Activated effector memory CD4-positive, alpha-beta T cell treated with anti-CD3 and anti-CD28 coated beads, Interleukin-2, amount 50 U/mL, for 16 hours (primary cell): ENCODE results near the gene KRT6C.
"Not testable (repeated sequence)": the region's sequence is repeated elsewhere in the genome, so short reads cannot be mapped to it uniquely, and the experiment has no call there.

Source experiments
- DNase-seq: peaks from one replicate; pipeline ENCODE4 v3.0.0-alpha.2; 2020

KRT6C gene

DNA sequence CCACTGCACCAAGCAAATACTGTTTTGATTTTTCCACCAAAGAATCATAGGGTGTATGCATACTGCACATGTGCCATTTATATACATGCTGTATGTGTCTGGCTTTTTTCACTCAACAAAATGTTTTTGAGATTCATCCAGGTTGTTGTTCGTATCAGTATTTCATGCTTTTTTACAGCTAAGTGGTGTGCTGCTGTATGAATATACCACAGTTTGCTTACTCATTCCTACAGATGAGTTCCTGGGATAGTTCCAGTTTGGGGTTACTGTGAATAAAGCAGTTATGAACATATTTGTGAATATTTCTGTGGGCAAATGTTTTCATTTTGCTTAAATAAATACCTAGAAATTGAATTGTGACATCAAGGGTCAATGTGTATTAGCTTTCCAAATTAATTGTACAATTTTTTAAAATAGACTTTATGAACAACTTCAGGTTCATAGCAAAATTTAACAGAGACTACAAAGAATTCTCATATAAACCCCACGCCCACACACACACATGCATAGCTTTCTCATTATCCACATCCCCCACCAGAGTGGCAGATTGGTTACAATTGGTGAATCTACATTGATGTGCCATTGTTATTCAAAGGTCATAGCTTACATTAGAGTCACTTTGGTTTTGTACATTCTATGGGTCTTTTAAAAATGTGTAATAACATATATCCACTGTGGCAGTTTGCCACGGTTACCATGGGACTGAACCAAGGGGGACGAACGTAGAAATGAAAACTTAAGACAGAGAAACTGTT, 26.4 kb upstream of the KRT6C start:
- DNase-seq = no peak

GRCh38 chr12:52498946-52499345, 25.3 kb upstream of the KRT6C start:
- DNase-seq = no peak

DNA sequence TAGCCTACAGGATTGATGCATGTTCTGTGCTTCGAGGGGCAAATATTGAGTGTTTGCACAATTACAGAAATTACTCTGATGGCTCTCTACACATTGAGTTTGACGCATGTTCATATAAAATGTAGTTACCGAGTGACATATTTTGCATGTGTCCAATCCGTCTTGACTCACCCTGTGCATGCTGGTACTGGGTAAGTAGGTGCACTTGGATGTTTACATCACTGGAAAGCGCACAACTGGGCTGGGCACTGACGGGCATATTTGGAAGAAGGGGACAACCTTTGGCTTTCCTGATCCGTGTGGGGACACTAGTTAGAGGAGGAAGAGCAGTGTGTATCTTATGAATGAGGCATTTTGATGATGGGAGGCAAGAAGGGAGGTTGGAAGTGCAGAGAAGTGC, 24.4 kb upstream of the KRT6C start:
- no peak for DNase-seq

DNA sequence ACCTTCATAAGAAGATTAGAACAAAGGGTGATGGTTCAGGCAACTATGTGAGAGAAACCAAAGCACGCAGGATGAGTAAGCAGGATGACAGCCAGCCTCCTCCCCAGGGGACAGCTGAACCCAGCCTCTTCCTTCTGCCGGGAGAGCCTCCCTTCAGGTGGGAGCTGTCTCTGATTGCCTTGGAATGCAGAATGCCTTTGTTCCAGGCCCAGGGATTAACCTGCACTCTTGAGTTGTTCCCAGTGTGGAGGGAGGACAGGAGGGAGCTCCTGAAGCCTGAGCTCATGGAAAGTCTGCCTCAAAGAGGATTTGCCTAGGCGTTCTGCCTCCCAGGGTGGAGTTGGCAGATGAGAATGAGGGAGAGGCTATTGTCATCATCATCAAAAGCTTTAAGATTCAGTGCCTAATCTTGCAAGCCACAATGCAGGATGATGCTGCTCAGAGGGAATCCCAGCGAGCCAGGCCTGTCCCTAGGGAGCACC, 23.0 kb upstream of the KRT6C start:
- DNase-seq = no peak

DNA sequence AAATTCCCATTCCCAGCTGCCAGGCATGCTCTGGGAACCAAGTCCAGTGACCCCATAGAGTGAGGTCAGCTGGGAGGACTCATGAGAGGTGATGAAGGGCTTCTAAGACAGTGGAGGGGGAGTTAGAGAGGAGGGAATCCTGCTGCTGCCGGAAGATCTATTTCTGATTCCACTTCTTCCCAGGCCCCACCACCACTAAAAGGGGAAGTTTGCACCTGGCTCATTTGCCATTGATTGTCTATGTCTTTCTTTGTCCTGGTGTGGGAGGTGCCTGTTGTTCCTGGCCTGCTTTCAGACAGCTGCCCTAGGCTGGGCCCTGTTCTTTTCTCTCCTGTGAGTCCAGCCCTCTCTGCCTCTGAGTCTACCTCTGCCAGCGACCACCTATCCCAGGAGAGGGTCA, 22.4 kb upstream of the KRT6C start:
- no peak for DNase-seq

GRCh38 chr12:52495389-52495788, 21.8 kb upstream of the KRT6C start:
- no peak for DNase-seq

GRCh38 chr12:52494518-52494917, 20.9 kb upstream of the KRT6C start:
- no peak for DNase-seq

DNA sequence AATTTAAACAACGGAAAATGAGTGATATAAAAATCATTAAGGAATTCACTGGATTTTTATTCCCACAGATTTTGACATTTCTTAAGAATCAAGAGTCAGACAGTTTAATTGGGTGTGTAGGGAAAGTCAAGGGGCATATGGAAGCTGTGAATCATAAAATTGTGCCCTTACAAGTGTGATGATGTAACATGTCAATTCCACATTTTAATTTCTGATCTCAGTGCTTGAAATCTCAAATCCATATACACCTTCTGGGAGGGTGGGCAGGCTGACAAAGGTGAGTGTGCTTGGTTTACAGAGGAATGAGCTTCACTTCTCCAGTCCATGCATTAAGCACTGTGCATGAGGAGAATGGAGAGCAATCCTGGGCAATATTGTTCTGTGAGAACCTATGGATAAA, 20.5 kb upstream of the KRT6C start:
- DNase-seq = no peak

- no peak for DNase-seq
These were observed 19.6 kb upstream of the KRT6C start, which contains the start of gene KRT6A for GRCh38 chr12:52493172-52493571. Gene KRT6A (minus strand): TSS chr12:52493257. CDS start chr12:52493188, 69 bp downstream.

DNA sequence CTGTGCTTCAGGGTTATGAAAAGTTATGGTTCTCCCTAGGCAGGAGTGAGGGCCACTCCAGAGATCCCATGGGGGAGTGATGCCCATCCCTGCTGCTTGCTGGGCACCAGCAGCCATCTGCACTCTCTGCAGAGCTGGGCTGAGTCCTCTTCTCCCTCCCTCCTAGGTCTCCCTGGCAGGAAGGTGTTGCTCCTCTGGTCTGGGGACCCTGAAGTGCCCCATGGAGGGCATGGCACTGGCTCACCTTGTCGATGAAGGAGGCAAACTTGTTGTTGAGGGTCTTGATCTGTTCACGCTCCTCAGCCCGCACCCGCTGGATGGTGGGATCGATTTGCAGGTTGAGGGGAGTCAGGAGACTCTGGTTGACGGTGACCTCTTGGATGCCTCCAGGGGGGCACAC, 18.8 kb upstream of the KRT6C start:
- not testable (repeated sequence) for DNase-seq

DNA sequence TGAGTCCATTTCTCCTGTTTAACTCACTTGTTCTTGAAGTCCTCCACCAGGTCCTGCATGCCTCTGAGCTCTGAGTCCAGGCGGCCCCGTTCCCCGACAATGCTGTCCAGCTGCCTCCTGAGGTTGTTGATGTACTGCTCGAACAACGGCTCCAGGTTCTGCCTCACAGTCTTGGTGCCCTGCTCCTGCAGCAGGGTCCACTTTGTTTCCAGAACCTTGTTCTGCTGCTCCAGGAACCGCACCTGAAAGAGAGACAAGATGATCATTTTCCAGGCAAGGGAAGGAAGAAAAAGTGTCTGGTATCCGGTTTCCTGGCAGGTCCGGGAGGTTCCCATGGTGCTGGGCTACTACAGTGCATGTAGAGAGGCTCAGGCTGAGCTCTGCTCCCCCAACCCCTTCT, 17.9 kb upstream of the KRT6C start:
- DNase-seq = not testable (repeated sequence)

GRCh38 chr12:52488736-52489135, 15.1 kb upstream of the KRT6C start:
- DNase-seq = no peak

GRCh38 chr12:52487744-52488443, 14.3 kb upstream of the KRT6C start:
- not testable (repeated sequence) for DNase-seq

DNA sequence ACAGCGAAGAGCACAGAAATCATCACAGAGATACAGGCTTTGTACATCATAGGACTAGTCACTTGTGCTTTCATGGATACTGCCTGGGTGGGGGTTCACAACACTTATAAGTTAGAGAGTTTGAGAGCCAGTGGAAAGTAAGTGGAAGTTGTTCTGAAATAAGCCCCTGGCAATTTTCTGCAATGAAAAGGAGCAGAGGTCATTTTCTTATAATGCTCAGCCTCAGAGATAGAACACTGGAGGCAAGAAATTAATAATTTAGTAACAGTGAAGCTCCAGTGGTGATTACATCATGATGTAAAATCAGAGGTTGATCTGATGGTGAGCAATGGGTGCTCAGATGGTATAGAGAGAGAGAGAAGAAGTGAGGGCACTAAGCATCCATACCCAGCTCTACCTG, 13.6 kb upstream of the KRT6C start:
- DNase-seq = no peak

GRCh38 chr12:52486166-52487105, 12.8 kb upstream of the KRT6C start:
- no peak for DNase-seq

DNA sequence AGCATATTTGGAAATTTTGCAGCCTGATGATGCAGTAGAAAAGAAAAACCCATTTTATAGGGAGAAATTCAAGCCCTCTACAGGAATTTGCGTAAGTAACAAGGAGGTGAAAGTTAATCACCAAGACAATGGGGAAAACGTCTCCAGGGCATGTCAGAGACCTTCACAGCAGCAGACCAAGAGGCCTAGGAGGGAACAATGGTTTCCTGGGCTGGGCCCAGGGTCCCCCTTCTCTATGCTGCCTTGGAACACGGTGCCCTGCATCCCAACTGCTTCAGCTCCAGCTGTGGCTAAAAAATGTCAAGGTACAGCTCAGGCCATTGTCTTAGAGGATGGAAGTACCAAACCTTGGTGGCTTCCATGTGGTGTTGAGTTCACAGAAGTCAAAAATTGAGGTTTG, 6.5 kb upstream of the KRT6C start:
- no peak for DNase-seq

GRCh38 chr12:52477651-52478050, 4.0 kb upstream of the KRT6C start:
- DNase-seq = no peak

DNA sequence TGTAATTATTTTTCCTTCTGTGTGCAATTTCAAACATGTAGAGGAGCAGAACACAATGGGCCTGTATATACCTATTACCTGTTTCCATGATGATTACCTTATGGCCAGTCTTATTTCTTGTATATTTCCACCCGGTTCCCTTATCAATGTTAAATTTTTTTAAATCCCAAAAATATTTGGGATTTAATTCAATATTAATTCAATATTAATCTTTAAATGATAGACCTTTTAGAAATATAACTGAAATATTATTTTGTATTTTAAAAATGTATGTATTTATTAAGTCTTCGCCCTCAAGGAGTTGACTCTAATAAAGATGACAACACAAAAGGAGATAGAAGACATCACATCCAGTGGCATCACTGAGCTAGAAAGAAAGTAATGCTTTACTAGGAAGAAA, 607 bp upstream of the KRT6C start:
- DNase-seq = no peak

- no peak for DNase-seq
These were observed 3.8 kb downstream of the KRT6C start for GRCh38 chr12:52469853-52470252.

DNA sequence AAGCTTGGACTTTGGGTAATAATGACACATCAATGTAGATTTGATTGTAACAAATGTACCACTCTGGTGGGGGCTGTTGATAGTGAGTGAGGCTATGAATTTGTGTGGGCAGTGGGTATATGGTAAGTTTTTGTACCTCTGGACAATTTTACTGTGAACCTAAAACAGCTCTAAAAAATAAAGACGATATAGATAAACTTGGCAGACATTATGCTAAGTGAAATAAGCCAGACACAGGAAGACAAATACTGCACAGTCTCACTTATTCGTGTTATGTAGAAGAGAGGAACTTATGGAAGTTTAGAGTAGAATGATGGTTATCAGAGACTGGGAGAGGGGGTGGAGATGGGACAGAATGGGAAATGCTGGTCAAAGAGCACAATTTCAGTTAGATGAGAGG, 8.7 kb downstream of the KRT6C start:
- DNase-seq = no peak

DNA sequence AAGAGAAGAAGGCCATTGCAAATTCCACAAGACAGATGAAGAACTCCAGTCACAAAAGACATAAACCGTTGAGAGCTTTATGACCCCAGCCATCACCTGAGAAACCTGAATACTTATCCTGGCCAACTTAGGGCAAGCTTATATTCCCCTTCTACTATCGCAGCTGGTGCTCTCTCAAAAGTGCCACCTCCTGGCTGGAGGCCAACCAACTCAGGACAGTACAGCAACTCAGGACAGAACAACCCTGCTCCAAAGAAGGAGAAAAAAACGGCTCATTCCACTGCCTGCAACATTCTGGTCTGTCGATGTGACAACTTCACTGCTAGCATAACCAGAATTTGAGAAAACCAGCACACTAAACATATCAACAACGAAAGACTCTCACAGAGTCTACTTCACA, 11.9 kb downstream of the KRT6C start:
- DNase-seq = no peak

DNA sequence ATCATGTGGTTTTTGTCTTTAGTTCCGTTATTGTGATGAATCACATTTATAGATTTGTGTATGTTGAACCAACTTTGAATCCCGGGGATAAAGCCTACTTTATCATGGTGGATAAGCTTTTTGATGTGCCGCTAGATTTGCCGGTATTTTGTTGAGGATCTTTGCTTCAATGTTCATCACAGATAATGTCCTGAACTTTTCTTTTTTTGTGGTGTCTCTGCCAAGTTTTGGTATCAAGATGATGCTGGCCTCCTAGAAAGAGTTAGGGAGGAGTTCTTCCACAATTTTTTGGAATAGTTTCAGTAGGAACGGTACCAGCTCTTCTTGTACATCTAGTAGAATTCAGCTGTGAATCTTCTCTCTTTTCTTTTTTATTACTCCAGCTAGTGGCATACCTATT, 14.7 kb downstream of the KRT6C start:
- DNase-seq = no peak

DNA sequence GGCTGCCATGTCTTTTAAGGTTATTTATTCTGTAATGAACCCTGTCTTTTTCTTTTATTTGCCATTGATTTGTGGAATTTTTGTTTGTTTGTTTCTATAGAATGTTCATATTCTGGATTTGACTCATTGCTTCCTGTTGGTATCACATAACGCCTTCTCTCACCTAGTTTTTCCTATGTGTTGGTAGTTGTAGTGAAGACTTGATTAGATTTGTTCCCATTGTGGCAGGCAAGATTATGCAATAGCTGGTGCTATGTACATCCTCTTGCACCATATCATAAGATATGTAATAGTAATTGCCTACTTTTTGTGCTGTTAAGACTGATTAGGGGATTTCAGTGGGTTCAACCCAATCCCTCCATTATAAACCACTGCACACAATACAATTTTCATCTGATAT, 17.8 kb downstream of the KRT6C start:
- DNase-seq = no peak
